HFF-Myc (cell line): Measurements from ENCODE around the gene CLASRP.

Experiments
- DNase-seq: peaks from one replicate; pipeline ENCODE4 v3.0.0-alpha.2; 2011; ENCODE audit warnings: low read depth; ENCODE audit errors: extremely low read depth
- H3K4me3 ChIP-seq: replicated peaks from 2 replicates; pipeline ENCODE4 v1.5.1; 2011; ENCODE audit warnings: low read depth, mild to moderate bottlenecking, control low read depth, low read length
- CTCF ChIP-seq: IDR thresholded peaks from 2 replicates; pipeline ENCODE4 v1.5.1; 2012; ENCODE audit warnings: mild to moderate bottlenecking, low read depth, low read length, control low read depth; ENCODE audit errors: missing control alignments

The CLASRP gene

DNA sequence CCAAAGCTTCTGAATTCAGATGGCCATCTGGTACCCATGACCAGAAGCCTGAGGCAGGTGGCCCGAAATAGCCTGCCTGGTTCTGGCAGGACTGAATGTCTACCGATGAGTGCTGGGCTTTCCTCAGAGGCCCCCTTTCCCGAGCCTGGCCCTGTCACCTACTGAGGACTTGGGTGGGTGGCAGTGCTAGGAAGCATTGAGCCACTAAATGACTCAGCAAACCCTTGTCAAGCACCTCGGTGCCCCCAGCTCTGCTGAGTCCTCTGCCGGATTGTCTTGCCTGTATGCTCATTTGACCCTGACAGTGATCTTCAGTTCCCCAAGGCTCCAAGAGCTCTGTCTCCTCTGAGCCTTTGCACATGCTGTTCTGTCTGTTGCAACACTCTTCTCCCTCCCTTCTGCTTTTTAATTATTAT is 72.0 kb downstream of the CLASRP start:
- no peak overlapping the region for H3K4me3 ChIP-seq
- no peak for DNase-seq
- TF ChIP-seq CTCF, result no peak

- TF ChIP-seq CTCF, result no peak
- no peak for DNase-seq
Observed at GRCh38 chr19:45112111-45112827, 73.4 kb downstream of the CLASRP start.

GRCh38 chr19:45113628-45114027 is 74.8 kb downstream of the CLASRP start:
- no peak for DNase-seq
- H3K4me3 ChIP-seq, result no peak overlapping the region
- TF ChIP-seq CTCF, result no peak

More at GRCh38 chr19:45112111-45112827, 73.4 kb downstream of the CLASRP start:
- H3K4me3 ChIP-seq, result no peak overlapping the region

DNA sequence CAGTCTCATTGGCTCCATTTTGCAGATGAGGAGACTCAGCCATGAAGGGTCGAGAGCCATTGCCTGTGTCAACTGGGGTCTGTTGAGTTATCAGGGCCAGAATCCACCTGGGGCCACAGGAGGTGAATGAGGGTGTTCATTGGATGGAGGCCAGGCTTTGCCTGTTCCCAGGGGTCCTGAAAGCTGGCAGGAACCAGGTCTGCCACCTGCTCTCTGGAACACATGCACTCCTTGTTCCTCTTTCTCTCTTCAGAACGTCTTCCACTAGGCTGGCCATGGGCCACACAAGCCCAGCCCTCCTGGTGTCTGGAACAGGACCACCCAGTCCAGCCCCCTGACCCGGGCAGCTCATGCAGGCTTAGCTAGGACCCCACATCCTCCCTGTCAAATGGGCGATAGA is 75.3 kb downstream of the CLASRP start:
- no peak for TF ChIP-seq CTCF
- DNase-seq, result no peak

GRCh38 chr19:45115809-45116615 is 77.2 kb downstream of the CLASRP start:
- no peak for TF ChIP-seq CTCF
- H3K4me3 ChIP-seq, result no peak overlapping the region
- DNase-seq, result no peak

More for the DNA sequence above, 75.3 kb downstream of the CLASRP start:
- no peak overlapping the region for H3K4me3 ChIP-seq

DNA sequence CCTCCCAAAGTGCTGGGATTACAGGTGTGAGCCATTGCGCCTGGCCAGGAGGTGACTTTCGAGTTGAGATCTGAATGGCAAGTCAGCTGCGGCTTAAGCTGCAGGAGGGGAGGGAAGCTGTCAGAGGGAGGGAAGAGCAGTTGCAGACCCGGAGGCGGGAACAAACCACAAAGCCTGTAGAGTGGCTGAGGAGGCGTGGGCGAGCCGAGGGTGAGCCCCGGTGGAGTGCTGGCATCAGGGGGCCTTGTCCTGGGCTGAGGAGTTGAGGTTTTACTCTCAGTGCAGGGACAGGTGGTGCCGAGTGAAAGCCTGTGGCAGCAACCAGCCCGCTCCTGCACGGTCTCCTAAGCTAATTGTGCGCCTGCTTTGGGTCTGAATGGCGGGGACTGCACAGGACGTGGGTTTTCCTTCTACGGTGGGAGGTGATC is 78.3 kb downstream of the CLASRP start:
- TF ChIP-seq CTCF, result no peak
- no peak for DNase-seq
- H3K4me3 ChIP-seq, result no peak overlapping the region
